Right lobe of liver (tissue), 4 donors: ENCODE measurements around the gene ERC2.

Source experiments
- CTCF ChIP-seq, 4 donors: fragments of 200-600 bp in 3 of 4; fragments of 450-650 bp in 1 of 4; IDR thresholded peaks; one replicate each; pipeline versions ENCODE4 v1.5.1 to v1.8.0; 2016 to 2022; ENCODE audit warnings: antibody characterized with exemption in 4 of 4, mild to moderate bottlenecking in 2 of 4
- POLR2A ChIP-seq: fragments of 450-650 bp; IDR thresholded peaks from one replicate; pipeline ENCODE4 v1.6.1; 2017; ENCODE audit warnings: antibody characterized with exemption, mild to moderate bottlenecking
- donor health status: DM: no; HTN: no; CAD: no.
- donor health status: DM: no; HTN: no; CAD: no.
- donor health status: DM: no; HTN: yes; CAD: no.

GRCh38 chr3:56309465-56309864 is 158.8 kb downstream of the ERC2 start:
- TF ChIP-seq CTCF (IDR thresholded peaks at IDR 0.05), result no peak
- no peak for TF ChIP-seq POLR2A
